Measurements from ENCODE around the gene ST6GALNAC1. TPM values are rescaled to one million over a fixed set of nuclear protein-coding genes. Genes with fewer than 3 reads are reported as not detected.
"Not testable (repeated sequence)": the region's sequence is repeated elsewhere in the genome, so short reads cannot be mapped to it uniquely, and the experiment has no call there.

ST6GALNAC1 gene
- total and polyA plus RNA-seq, 2 experiments from 2014 or later, result not detected

DNA sequence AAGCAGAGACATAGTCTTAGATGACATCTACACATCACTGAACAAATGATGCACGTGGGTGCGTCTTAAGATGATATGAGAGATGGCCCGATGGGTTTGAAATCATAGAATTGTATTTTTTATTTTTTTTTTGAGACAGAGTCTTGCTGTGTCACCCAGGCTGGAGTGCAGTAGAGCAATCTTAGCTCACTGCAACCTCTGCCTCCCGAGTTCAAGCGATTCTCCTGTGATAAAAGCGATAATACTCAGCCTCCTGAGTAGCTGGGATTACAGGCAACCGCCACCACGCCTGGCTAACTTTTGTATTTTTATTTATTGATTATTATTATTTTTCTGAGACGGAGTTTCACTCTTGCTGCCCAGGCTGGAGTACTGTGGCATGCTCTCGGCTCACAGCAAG lies 5.3 kb downstream of the ST6GALNAC1 start:
- Histone ChIP-seq H3K79me2 (ENCODE audit: insufficient read depth) (no peaks in the 10 kb centered on the region), H3F3A (ENCODE audit: insufficient read depth) (peaks cover 13% of the 10 kb centered on the region), H3K27me3 (replicated peaks; ENCODE audit: insufficient read depth) (peaks cover 3% of the 10 kb centered on the region; the same call in 1 of the 2 replicates), H3K9ac (no peak overlapping the region), H3K4me1 (ENCODE audit: insufficient read depth) (peaks cover 17% of the 10 kb centered on the region), H4K20me1 (ENCODE audit: insufficient read depth) (no peaks in the 10 kb centered on the region), H3K4me3 (no peak overlapping the region), H2AFZ (no peak overlapping the region), H3K9me3 (ENCODE audit: low read depth) (no peaks in the 10 kb centered on the region), H3K36me3 (ENCODE audit: low read depth) (no peaks in the 10 kb centered on the region), H3K4me2 (ENCODE audit: unreplicated experiment) (no peak overlapping the region), H3K9me2 (ENCODE audit: insufficient read depth) (no peaks in the 10 kb centered on the region), H3K27ac (no peak overlapping the region)
- no peak for DNase-seq
- in situ Hi-C loops (cut with MboI), result no loop called here
- no peak for TF ChIP-seq EZH2 (IDR thresholded peaks at IDR 0.05; ENCODE audit: insufficient read depth, poor library complexity, severe bottlenecking)
- WGBS, 2 experiments (ENCODE audit: low coverage in 1 of 2, low lambda C conversion rate in 2 of 2, missing lambda C conversion rate in 2 of 2), result 96% methylated on average over 10 of the region's 10 CpGs

- H3K9me3 ChIP-seq (ENCODE audit: low read depth); H3K36me3 ChIP-seq (ENCODE audit: low read depth); H2AFZ ChIP-seq; H3K4me2 ChIP-seq (ENCODE audit: unreplicated experiment); H3K9me2 ChIP-seq (ENCODE audit: insufficient read depth); H3K27me3 ChIP-seq (replicated peaks; ENCODE audit: insufficient read depth); H3K4me3 ChIP-seq; H3K79me2 ChIP-seq (ENCODE audit: insufficient read depth); DNase-seq; H4K20me1 ChIP-seq (ENCODE audit: insufficient read depth); H3K9ac ChIP-seq; in situ Hi-C loops (cut with MboI); H3K27ac ChIP-seq: not testable (repeated sequence)
- peaks cover 13% of the 10 kb centered on the region for H3F3A ChIP-seq (ENCODE audit: insufficient read depth)
- H3K4me1 ChIP-seq (ENCODE audit: insufficient read depth), result peaks cover 17% of the 10 kb centered on the region
- WGBS, 2 experiments (ENCODE audit: low coverage in 1 of 2, low lambda C conversion rate in 2 of 2, missing lambda C conversion rate in 2 of 2), result 67 to 74% methylated on average over 17 to 25 of the region's 27 CpGs
Measured at GRCh38 chr17:76636486-76637206, 6.9 kb downstream of the ST6GALNAC1 start.

DNA sequence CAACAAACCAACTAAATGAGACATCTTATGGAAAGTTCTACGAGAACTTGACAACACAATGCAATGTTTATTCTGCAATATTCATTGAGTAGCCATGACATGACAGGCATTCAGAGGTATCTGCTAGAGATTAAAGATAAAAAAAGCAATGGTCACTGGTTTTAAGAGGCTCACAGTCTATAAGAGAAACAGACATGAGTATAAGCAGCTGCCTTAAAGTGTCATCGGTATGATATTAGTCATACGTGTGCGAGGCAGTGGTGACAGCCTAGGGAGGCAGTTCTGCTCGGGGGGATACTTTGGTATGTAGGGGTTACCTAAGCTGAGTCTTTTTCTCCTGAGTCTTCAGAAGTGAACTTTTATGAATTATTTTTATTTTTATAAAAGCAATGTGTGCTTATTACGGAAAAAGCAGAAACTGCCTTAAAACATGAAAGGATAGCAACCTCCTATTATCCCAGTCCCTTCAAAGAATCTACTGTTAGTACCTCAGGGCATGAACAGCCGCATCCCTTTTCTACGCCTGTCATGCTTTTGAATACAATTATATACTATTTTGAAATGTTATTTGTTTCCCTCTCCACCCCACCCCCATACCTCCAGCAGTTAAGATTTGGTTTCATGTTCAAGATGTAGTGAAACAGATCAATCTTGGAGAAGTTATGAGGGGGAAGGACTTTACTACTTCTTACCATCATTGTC lies 7.7 kb downstream of the ST6GALNAC1 start:
- in situ Hi-C loops (cut with MboI), result no loop called here
- Histone ChIP-seq H3K9ac (0 out of 2 replicates have a peak overlapping the region, but pooled peaks have one; percentile 4), H3K27ac (peak overlapping the region; percentile 63), H3K4me1 (ENCODE audit: insufficient read depth) (peaks cover 17% of the 10 kb centered on the region), H4K20me1 (ENCODE audit: insufficient read depth) (no peaks in the 10 kb centered on the region), H3K27me3 (replicated peaks; ENCODE audit: insufficient read depth) (no peaks in the 10 kb centered on the region), H3F3A (ENCODE audit: insufficient read depth) (peaks cover 13% of the 10 kb centered on the region), H3K9me3 (ENCODE audit: low read depth) (no peaks in the 10 kb centered on the region), H3K36me3 (ENCODE audit: low read depth) (no peaks in the 10 kb centered on the region), H3K4me3 (peak overlapping the region; percentile 3; the same call in 1 of the 2 replicates), H3K9me2 (ENCODE audit: insufficient read depth) (no peaks in the 10 kb centered on the region), H2AFZ (no peak overlapping the region), H3K4me2 (ENCODE audit: unreplicated experiment) (peak overlapping the region; percentile 55), H3K79me2 (ENCODE audit: insufficient read depth) (no peaks in the 10 kb centered on the region)
- peak; percentile 80 for DNase-seq
- TF ChIP-seq EZH2phosphoT487 (IDR thresholded peaks at IDR 0.05; ENCODE audit: insufficient read depth, low read depth) (no peak), EZH2 (IDR thresholded peaks at IDR 0.05; ENCODE audit: insufficient read depth, poor library complexity, severe bottlenecking) (no peak)
- WGBS, 2 experiments (ENCODE audit: low coverage in 1 of 2, low lambda C conversion rate in 2 of 2, missing lambda C conversion rate in 2 of 2), result 10 to 16% methylated on average over 8 of the region's 8 CpGs

DNA sequence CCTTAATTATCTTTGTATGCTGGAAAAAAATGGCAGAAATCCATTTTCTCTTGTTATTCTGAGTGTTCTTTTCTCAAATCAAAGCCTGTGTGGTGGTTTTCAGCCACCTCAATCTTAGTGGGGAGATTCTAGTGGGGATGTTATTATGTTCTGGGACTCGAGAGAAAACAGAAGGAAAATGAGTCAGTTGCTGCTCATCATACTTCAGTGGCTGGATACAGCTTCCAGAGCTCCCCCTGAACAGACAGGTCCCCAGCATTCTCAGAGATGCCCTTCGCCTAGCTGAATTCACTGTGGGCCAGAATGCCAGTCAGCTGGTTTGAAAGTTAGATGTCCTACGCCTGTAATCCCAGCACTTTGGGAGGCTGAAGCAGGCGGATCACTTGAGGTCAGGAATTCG lies 8.5 kb downstream of the ST6GALNAC1 start:
- Histone ChIP-seq H3K27ac (peak overlapping the region; percentile 63), H3K4me3 (peak overlapping the region; percentile 3; the same call in 1 of the 2 replicates), H3K9me2 (ENCODE audit: insufficient read depth) (no peaks in the 10 kb centered on the region), H2AFZ (no peak overlapping the region), H3K4me1 (ENCODE audit: insufficient read depth) (peaks cover 17% of the 10 kb centered on the region), H4K20me1 (ENCODE audit: insufficient read depth) (no peaks in the 10 kb centered on the region), H3K79me2 (ENCODE audit: insufficient read depth) (no peaks in the 10 kb centered on the region), H3K36me3 (ENCODE audit: low read depth) (no peaks in the 10 kb centered on the region), H3K4me2 (ENCODE audit: unreplicated experiment) (peak overlapping the region; percentile 55), H3K27me3 (replicated peaks; ENCODE audit: insufficient read depth) (no peaks in the 10 kb centered on the region), H3K9me3 (ENCODE audit: low read depth) (no peaks in the 10 kb centered on the region), H3K9ac (0 out of 2 replicates have a peak overlapping the region, but pooled peaks have one; percentile 4), H3F3A (ENCODE audit: insufficient read depth) (peaks cover 13% of the 10 kb centered on the region)
- in situ Hi-C loops (cut with MboI), result no loop called here
- DNase-seq, result peak; percentile 63
- WGBS, 2 experiments (ENCODE audit: low coverage in 1 of 2, low lambda C conversion rate in 2 of 2, missing lambda C conversion rate in 2 of 2), result 63 to 64% methylated on average over 5 of the region's 5 CpGs
- TF ChIP-seq EZH2phosphoT487 (IDR thresholded peaks at IDR 0.05; ENCODE audit: insufficient read depth, low read depth), result no peak
- TF ChIP-seq EZH2 (IDR thresholded peaks at IDR 0.05; ENCODE audit: insufficient read depth, poor library complexity, severe bottlenecking), result no peak
